GM20000 (cell line): ENCODE data around the gene NR6A1.

Experiments used
- DNase-seq: peaks from one replicate; pipeline ENCODE4 v3.0.0; 2012; ENCODE audit warnings: low spot score
- CTCF ChIP-seq: IDR thresholded peaks from 2 replicates; pipeline ENCODE4 v1.5.1; 2012; ENCODE audit warnings: mild to moderate bottlenecking, control low read depth; ENCODE audit errors: extremely low read depth, missing control alignments

NR6A1 gene

GRCh38 chr9:124625087-124625486, 146.0 kb downstream of the NR6A1 start:
- no peak for DNase-seq
- TF ChIP-seq CTCF: no peak

- TF ChIP-seq CTCF: no peak
- no peak for DNase-seq
These were observed 146.4 kb downstream of the NR6A1 start for GRCh38 chr9:124624735-124624992.

GRCh38 chr9:124623966-124624734, 147.0 kb downstream of the NR6A1 start:
- DNase-seq: no peak
- no peak for TF ChIP-seq CTCF

GRCh38 chr9:124622882-124623281, 148.2 kb downstream of the NR6A1 start:
- TF ChIP-seq CTCF: no peak

GRCh38 chr9:124621371-124622328, 149.5 kb downstream of the NR6A1 start:
- no peak for DNase-seq
- TF ChIP-seq CTCF: no peak

More at GRCh38 chr9:124622882-124623281, 148.2 kb downstream of the NR6A1 start:
- DNase-seq: no peak

- TF ChIP-seq CTCF: no peak
- no peak for DNase-seq
These were observed 152.6 kb downstream of the NR6A1 start for GRCh38 chr9:124618476-124618875.
